Brain microvascular endothelial cell (primary cell): ENCODE results near the gene PPIE.
"Not testable (repeated sequence)": the region's sequence is repeated elsewhere in the genome, so short reads cannot be mapped to it uniquely, and the experiment has no call there.

ENCODE experiments used
- DNase-seq: peaks from one replicate; pipeline ENCODE4 v3.0.0-alpha.2; 2020
- H3K27ac ChIP-seq: fragments of 250-450 bp; sonication (Bioruptor Pico); 2 replicates; pipeline ENCODE4 v1.5.1; 2020; ENCODE audit warnings: mild to moderate bottlenecking, moderate library complexity
- H3K27me3 ChIP-seq: fragments of 250-450 bp; sonication (Bioruptor Pico); replicated peaks from 2 replicates; pipeline ENCODE4 v1.5.1; 2020; ENCODE audit warnings: mild to moderate bottlenecking
- H3K36me3 ChIP-seq: fragments of 250-450 bp; sonication (Bioruptor Pico); replicated peaks from 2 replicates; pipeline ENCODE4 v1.5.1; 2020; ENCODE audit warnings: mild to moderate bottlenecking
- H3K4me3 ChIP-seq: 2 replicates; pipeline ENCODE4 v1.5.1; 2011; ENCODE audit warnings: low read depth, mild to moderate bottlenecking, control low read depth, low read length, moderate library complexity
- in situ Hi-C: cut with HindIII; loops from 2 replicates; pipeline ENCODE4 v1.10.0; 2017; ENCODE audit warnings: low sequenced_read_pairs, low pct_ligation_motif_present
- TF ChIP-seq, protein P1 (sequence below): IDR thresholded peaks from 2 replicates; pipeline ENCODE4 v1.5.1; 2011; ENCODE audit warnings: low read depth, mild to moderate bottlenecking, moderate library complexity, low read length, control low read depth, inconsistent platforms; ENCODE audit errors: missing control alignments

PPIE gene

DNA sequence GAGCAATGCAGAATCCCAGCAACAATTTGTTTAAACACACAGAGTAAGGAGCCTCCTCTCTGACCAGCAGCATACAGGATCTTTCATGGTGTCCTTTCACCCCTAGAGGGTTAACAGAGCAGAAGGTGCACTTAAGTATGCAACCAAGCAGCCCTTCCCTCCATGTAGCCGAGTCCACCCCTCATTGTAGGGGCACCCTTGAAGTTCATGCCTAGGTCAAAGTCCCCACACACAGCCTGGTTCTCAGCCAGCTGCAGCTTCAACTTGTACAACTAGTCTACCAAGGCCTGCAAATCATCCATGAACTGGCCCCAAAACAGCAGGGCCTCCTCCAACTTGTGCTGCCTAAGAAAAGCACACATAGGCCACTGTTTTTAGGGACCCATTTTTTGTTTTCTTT, 57.0 kb downstream of the PPIE start:
- no peaks in the 10 kb centered on the region for H3K36me3 ChIP-seq
- H3K4me3 ChIP-seq = no peak overlapping the region
- H3K27me3 ChIP-seq = no peaks in the 10 kb centered on the region
- in situ Hi-C loops = no loop called here
- TF ChIP-seq, protein P1, sequence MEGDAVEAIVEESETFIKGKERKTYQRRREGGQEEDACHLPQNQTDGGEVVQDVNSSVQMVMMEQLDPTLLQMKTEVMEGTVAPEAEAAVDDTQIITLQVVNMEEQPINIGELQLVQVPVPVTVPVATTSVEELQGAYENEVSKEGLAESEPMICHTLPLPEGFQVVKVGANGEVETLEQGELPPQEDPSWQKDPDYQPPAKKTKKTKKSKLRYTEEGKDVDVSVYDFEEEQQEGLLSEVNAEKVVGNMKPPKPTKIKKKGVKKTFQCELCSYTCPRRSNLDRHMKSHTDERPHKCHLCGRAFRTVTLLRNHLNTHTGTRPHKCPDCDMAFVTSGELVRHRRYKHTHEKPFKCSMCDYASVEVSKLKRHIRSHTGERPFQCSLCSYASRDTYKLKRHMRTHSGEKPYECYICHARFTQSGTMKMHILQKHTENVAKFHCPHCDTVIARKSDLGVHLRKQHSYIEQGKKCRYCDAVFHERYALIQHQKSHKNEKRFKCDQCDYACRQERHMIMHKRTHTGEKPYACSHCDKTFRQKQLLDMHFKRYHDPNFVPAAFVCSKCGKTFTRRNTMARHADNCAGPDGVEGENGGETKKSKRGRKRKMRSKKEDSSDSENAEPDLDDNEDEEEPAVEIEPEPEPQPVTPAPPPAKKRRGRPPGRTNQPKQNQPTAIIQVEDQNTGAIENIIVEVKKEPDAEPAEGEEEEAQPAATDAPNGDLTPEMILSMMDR = no peak
- DNase-seq = no peak
- no peak overlapping the region for H3K27ac ChIP-seq

DNA sequence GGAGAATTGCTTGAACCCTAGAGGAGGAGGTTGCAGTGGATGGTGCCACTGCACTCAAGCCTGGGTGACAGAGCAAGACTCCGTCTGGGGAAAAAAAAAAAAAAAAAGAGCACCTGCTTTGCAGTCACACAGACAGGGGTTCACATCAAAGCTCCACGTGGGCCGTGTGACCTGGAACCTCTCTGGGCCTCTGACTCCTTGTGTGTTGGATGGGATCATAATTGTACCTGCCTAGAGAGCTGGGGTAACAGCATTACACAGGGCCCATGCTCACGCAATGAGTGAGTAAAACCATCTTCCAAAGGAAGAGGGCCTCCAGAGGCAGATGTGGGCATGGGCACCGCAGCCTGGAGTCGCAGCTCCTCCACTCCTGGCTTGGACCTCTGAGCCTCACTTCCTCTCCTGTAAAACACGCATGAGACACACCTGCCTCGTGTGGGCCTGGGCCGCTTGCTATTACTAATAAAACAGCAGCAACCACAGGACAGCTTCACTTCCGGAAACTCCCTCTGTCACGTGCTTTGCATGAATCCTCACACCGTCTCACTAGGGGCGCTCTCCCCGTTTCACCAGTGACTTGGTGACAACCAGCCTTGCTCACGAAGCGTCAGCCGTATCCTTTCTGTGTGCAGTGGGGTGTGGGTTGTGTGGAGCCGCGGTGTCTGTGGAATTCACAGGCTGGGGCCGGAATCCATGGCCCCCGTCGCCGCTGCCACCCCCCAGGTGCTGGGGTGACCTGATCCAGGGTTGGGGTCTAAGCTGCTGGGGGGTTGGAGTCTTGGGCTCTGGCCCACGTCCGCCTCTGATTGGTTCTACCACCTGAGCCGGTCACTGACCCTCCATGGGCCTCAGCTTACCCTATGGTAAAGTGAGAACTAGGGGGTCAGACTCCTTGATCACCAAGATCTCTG, 60.4 kb downstream of the PPIE start:
- H3K4me3 ChIP-seq, in situ Hi-C loops, H3K36me3 ChIP-seq, H3K27me3 ChIP-seq: not testable (repeated sequence)
- DNase-seq = peak; percentile 60
- TF ChIP-seq, protein P1 = peak; percentile 50
- H3K27ac ChIP-seq = peak overlapping the region; percentile 27

DNA sequence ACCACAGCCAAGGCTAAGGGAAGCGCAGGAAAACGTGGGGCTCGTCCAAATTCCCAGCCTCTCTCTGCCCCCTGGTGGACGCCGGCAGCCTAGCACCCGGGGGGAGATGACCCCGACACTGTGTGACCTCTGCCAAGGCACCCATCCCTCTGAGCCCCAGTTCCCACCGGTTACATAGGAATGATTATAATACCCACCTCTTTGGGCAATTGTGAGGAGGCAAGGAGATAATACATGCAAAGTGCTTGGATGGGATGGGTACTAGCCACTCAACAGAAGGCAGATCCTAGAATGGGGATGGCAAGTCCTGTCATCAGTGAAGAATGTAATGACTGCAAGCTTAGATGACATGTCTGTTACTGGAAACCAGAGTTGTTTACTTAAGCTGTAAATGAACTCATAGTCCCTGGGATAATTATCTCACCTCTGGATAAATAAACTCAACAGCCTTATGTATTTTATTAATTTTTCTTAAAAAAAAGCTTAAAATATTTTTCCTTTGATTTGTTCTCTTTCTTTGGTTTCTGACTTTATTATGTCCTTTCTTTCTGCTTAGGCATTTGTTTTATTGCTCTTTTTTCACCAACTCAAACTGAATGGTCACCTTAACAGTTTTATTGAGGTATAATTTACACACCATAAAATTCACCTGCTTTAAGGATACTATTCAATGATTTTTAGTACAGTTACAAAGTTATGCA, 61.2 kb downstream of the PPIE start:
- TF ChIP-seq, protein P1 = peak; percentile 89
- DNase-seq = peak; percentile 69
- Histone ChIP-seq H3K27ac (peak overlapping the region; percentile 27), H3K4me3 (no peak overlapping the region), H3K36me3 (no peaks in the 10 kb centered on the region), H3K27me3 (no peaks in the 10 kb centered on the region)
- in situ Hi-C loops = no loop called here

DNA sequence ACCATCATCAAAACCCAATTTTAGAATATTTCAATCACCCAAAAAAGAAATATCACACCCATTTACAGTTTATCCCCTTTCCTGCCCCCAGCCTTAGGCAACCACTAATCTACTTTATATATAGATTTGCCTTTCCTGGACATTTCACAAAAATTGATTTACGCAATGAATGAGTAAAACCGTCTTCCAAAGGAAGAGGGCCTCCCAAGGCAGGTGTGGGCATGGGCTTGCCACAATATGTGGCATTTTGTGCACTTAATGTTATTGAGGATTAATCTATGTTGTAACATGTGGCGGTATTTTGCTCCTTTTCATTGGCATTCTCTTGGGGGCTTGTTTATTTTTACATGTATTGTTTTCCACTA, 61.8 kb downstream of the PPIE start:
- DNase-seq = no peak
- in situ Hi-C loops = no loop called here
- no peak overlapping the region for H3K4me3 ChIP-seq
- H3K36me3 ChIP-seq = no peaks in the 10 kb centered on the region
- no peaks in the 10 kb centered on the region for H3K27me3 ChIP-seq
- TF ChIP-seq, protein P1 = no peak
- H3K27ac ChIP-seq = no peak overlapping the region

DNA sequence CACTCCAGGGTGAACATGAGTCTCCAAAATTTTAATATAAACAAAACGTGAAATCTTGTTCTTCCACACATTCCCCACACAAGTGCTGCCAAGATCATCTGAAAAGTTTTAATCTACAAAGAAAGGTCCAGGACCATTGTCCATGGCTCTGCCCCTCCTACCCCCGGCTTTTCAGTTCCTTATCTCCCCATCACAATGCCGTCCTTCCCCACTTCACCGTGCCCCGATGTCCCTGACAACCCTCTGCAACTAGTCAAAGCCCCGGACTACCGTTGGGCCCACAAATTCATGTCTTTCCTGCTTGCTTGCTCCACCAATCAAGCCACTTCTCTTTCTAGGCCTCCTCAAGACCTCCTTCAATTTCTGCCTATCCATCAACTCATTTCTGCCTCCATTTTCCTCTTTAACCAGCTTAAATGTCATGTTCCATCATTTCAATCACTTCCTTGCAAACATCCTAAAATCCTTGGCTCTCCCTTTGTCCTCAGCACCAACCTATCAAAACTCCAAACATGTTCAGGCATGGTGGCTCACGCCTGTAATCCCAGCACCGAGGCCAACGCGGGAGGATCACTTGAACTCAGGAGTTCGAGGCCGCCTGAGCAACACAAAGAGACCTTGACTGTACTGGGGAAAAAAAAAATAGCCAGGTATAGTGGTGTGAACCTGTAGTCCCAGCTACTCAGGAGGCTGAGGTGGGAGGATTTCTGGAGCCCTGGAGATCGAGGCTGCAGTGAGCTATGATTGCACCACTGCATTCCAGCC, 64.0 kb downstream of the PPIE start:
- DNase-seq = no peak
- in situ Hi-C loops = no loop called here
- Histone ChIP-seq H3K4me3 (no peak overlapping the region), H3K36me3 (no peaks in the 10 kb centered on the region), H3K27ac (no peak overlapping the region), H3K27me3 (no peaks in the 10 kb centered on the region)
- TF ChIP-seq, protein P1 = no peak
